KMS-11 (cell line): ENCODE measurements around the gene NEB.

Experiments used
- H2AFZ ChIP-seq: fragments of 200-600 bp; sonication (generic); 2 replicates; pipeline ENCODE4 v1.6.1; 2016; ENCODE audit warnings: antibody characterized with exemption, mixed run types, low read depth
- H3K27ac ChIP-seq: fragments of 200-600 bp; sonication (generic); 2 replicates; pipeline ENCODE4 v1.6.1; 2016; ENCODE audit warnings: mild to moderate bottlenecking, mixed run types
- H3K27me3 ChIP-seq: fragments of 200-600 bp; sonication (generic); 2 replicates; pipeline ENCODE4 v1.6.1; 2017; ENCODE audit warnings: mild to moderate bottlenecking, low read depth, mixed run types, moderate library complexity; ENCODE audit not compliant: insufficient read depth
- H3K36me3 ChIP-seq: fragments of 200-600 bp; sonication (generic); 2 replicates; pipeline ENCODE4 v1.6.1; 2017; ENCODE audit warnings: mild to moderate bottlenecking, mixed run types; ENCODE audit not compliant: insufficient read depth
- H3K4me1 ChIP-seq: fragments of 200-600 bp; sonication (generic); 2 replicates; pipeline ENCODE4 v1.6.1; 2016; ENCODE audit warnings: mild to moderate bottlenecking, low read depth, mixed run types; ENCODE audit not compliant: poor library complexity, severe bottlenecking
- H3K4me2 ChIP-seq: fragments of 200-600 bp; sonication (generic); 2 replicates; pipeline ENCODE4 v1.7.0; 2016; ENCODE audit warnings: mild to moderate bottlenecking, mixed run types
- H3K4me3 ChIP-seq: fragments of 200-600 bp; sonication (generic); IDR thresholded peaks from 2 replicates; pipeline ENCODE4 v1.6.1; 2017; ENCODE audit warnings: low read depth, low read length, mixed read lengths; ENCODE audit not compliant: insufficient read depth
- H3K79me2 ChIP-seq: fragments of 200-600 bp; sonication (generic); 2 replicates; pipeline ENCODE4 v1.6.1; 2016; ENCODE audit warnings: low read depth, mixed run types; ENCODE audit not compliant: insufficient read depth
- H3K9ac ChIP-seq: fragments of 200-600 bp; sonication (generic); 2 replicates; pipeline ENCODE4 v1.6.1; 2016; ENCODE audit warnings: mild to moderate bottlenecking, mixed run types
- H4K20me1 ChIP-seq: fragments of 200-600 bp; sonication (generic); 2 replicates; pipeline ENCODE4 v1.6.1; 2016; ENCODE audit warnings: mild to moderate bottlenecking, mixed run types; ENCODE audit not compliant: insufficient read depth
- TF ChIP-seq, protein P1 (sequence below): fragments of 200-600 bp; sonication (generic); conservative IDR thresholded peaks from 2 replicates; pipeline ENCODE4 v1.6.1; 2017; ENCODE audit warnings: low read depth, mild to moderate bottlenecking, antibody characterized with exemption, low read length, moderate library complexity, mixed read lengths

NEB gene

DNA sequence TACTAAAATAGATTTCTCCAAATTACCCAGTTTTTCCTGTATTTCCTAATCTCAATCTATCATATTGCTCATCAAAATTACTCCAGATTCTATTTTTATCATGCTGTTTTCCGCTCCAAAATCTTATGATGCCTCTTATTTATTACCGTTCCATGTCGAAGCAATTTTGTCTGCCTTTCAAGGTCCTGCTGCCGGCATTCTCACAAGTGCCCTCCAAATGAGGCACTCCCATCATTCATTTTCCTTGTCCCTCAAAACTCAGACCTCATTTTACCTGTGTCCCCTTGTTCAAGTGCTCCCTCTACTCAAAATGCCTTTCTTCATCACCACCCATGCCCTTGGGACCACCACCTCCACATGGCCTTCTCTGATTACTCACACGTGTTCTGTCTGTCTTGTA is 13.1 kb downstream of the NEB start:
- Histone ChIP-seq H3K9ac (no peak overlapping the region), H3K4me1 (no peaks in the 10 kb centered on the region), H3K4me2 (no peak overlapping the region), H2AFZ (no peak overlapping the region), H3K4me3 (no peak overlapping the region), H4K20me1 (no peaks in the 10 kb centered on the region), H3K27me3 (no peaks in the 10 kb centered on the region), H3K79me2 (no peaks in the 10 kb centered on the region), H3K36me3 (no peaks in the 10 kb centered on the region), H3K27ac (no peak overlapping the region)
- TF ChIP-seq, protein P1, sequence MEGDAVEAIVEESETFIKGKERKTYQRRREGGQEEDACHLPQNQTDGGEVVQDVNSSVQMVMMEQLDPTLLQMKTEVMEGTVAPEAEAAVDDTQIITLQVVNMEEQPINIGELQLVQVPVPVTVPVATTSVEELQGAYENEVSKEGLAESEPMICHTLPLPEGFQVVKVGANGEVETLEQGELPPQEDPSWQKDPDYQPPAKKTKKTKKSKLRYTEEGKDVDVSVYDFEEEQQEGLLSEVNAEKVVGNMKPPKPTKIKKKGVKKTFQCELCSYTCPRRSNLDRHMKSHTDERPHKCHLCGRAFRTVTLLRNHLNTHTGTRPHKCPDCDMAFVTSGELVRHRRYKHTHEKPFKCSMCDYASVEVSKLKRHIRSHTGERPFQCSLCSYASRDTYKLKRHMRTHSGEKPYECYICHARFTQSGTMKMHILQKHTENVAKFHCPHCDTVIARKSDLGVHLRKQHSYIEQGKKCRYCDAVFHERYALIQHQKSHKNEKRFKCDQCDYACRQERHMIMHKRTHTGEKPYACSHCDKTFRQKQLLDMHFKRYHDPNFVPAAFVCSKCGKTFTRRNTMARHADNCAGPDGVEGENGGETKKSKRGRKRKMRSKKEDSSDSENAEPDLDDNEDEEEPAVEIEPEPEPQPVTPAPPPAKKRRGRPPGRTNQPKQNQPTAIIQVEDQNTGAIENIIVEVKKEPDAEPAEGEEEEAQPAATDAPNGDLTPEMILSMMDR: no peak

DNA sequence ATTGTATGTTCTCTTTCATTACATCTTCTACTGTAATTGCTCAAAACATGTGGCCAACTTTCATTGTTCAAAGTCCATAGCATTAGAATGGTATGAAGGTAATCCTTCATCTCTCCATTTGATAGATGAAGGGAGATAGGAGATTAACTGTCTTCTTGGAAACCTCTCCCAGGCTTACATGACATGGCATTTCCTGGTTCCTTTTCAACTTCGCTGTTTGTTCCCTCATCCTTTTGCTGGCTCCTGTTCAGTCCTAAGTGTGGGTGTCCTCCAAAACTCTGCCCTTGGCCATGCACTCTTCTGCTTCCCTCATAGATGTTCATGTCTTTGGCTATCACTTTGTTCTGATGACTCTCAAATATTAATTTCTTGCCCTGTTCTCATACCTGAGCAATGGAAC is 13.8 kb downstream of the NEB start:
- no peaks in the 10 kb centered on the region for H3K27me3 ChIP-seq
- H3K4me2 ChIP-seq: no peak overlapping the region
- no peaks in the 10 kb centered on the region for H3K4me1 ChIP-seq
- TF ChIP-seq, protein P1: no peak
- H3K27ac ChIP-seq: no peak overlapping the region
- H2AFZ ChIP-seq: no peak overlapping the region
- H4K20me1 ChIP-seq: no peaks in the 10 kb centered on the region
- no peaks in the 10 kb centered on the region for H3K79me2 ChIP-seq
- no peak overlapping the region for H3K9ac ChIP-seq
- H3K4me3 ChIP-seq: no peak overlapping the region
- no peaks in the 10 kb centered on the region for H3K36me3 ChIP-seq

DNA sequence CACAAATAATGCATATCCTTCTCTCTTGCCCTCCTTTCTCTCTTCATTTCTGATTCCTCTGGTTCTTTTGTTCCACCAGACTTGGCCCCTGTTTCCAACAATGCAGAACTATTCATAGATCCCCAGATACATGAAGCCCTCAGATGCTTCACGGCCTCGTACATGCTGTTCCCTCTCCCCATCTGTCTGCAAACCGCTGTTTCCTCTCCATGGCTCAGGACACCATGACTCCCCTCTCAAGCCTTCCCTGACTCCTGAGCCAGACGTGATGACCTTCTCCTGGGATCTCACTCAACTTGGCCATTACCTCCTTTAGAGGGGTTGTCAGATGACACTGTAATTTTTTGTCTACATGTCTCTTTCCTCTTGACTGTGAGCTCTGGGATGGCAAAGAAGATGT is 15.5 kb downstream of the NEB start:
- Histone ChIP-seq H3K4me2 (no peak overlapping the region), H2AFZ (no peak overlapping the region), H3K27me3 (no peaks in the 10 kb centered on the region), H3K27ac (no peak overlapping the region), H3K79me2 (no peaks in the 10 kb centered on the region), H4K20me1 (no peaks in the 10 kb centered on the region), H3K9ac (no peak overlapping the region), H3K36me3 (no peaks in the 10 kb centered on the region), H3K4me1 (peaks cover 7% of the 10 kb centered on the region), H3K4me3 (no peak overlapping the region)
- TF ChIP-seq, protein P1: no peak

DNA sequence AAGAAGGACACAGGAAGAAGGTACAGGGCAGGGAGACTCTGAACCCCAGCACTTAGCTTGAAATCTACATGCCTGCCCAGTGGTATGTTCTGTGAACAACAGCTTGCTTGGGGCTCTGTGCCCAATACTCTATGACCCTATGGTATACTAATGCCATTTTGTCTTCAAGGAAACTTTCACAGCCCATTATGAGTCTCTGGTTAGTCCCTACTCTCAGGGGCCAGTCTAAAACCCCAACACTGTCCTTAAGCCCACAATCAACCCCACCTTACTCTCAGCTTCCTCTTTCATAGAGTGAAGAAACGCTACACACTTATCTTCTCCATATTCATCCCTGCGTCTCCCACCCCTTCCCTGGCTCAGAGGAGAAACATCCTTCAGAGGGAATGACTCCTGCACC is 16.0 kb downstream of the NEB start:
- H4K20me1 ChIP-seq: no peaks in the 10 kb centered on the region
- H3K4me2 ChIP-seq: no peak overlapping the region
- TF ChIP-seq, protein P1: no peak
- no peak overlapping the region for H3K4me3 ChIP-seq
- no peaks in the 10 kb centered on the region for H3K27me3 ChIP-seq
- H3K79me2 ChIP-seq: no peaks in the 10 kb centered on the region
- H3K36me3 ChIP-seq: no peaks in the 10 kb centered on the region
- no peak overlapping the region for H3K27ac ChIP-seq
- peaks cover 12% of the 10 kb centered on the region for H3K4me1 ChIP-seq
- no peak overlapping the region for H2AFZ ChIP-seq
- H3K9ac ChIP-seq: no peak overlapping the region

DNA sequence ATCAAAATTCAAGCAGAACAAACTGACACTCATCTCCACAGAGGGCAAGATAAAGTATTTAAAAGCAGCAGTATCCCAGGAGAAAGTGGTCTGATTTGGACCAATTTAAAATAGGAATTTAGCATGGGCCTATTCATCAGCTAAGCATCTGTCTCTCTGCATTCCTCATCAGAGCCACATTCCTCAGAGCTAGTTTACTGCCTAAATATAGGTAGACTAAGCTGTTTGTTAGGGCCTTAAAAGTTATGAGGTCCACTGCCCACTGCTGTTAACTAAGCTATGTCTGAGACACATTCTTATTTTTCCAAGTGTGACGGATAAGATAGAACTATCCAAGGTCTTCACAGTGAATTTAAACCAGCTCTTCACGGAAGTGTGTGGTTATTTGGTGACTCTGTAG is 17.6 kb downstream of the NEB start:
- H3K27ac ChIP-seq: no peak overlapping the region
- H2AFZ ChIP-seq: no peak overlapping the region
- no peaks in the 10 kb centered on the region for H3K79me2 ChIP-seq
- H3K36me3 ChIP-seq: no peaks in the 10 kb centered on the region
- TF ChIP-seq, protein P1: no peak
- H4K20me1 ChIP-seq: no peaks in the 10 kb centered on the region
- H3K4me3 ChIP-seq: no peak overlapping the region
- peaks cover 14% of the 10 kb centered on the region for H3K4me1 ChIP-seq
- no peaks in the 10 kb centered on the region for H3K27me3 ChIP-seq
- H3K9ac ChIP-seq: no peak overlapping the region
- H3K4me2 ChIP-seq: no peak overlapping the region
